GM12878 (cell line): Measurements from ENCODE around the gene USP47. TPM values are rescaled to one million over a fixed set of nuclear protein-coding genes. Genes with fewer than 3 reads are reported as not detected.

Source experiments
- ATAC-seq: fragments of 200-7000 bp; cut with Tn5 transposase; 3 replicates; pipeline ENCODE4 v1.9.1; 2020; ENCODE audit warnings: mild to moderate bottlenecking, moderate library complexity
- BruUV-seq: library from RNA; stranded (reverse); fragments of 400-500 nt; replicated peaks from 2 replicates; lab custom pipeline; 2021; lab: Mats Ljungman, UMichigan
- CTCF ChIA-PET: fragments of 300-600 bp; sonication (Branson Sonifier 250); formaldehyde crosslinking; extraction: SDS; loops from one replicate; lab custom pipeline; 2021; ENCODE audit warnings: inconsistent platforms; lab: Yijun Ruan, JAX
- POLR2A ChIA-PET: fragments of 350-600 bp; formaldehyde crosslinking; extraction: SDS; loops from one replicate; lab custom pipeline; 2021; ENCODE audit warnings: inconsistent platforms; lab: Charles Lee
- RAD21 ChIA-PET: fragments of 300-600 bp; sonication (Branson Sonifier 250); formaldehyde crosslinking; loops from one replicate; lab custom pipeline; 2023; ENCODE audit warnings: antibody characterized with exemption; ENCODE audit not compliant: unreplicated experiment; lab: Charles Lee
- SMC1A ChIA-PET: fragments of 300-600 bp; sonication (Branson Sonifier 250); formaldehyde crosslinking; loops from one replicate; lab custom pipeline; 2023; ENCODE audit not compliant: unreplicated experiment, uncharacterized antibody; lab: Charles Lee
- DNase-seq: peaks from one replicate; pipeline ENCODE4 v3.0.0-alpha.2; 2011; ENCODE audit warnings: low read depth, low spot score
- FAIRE-seq: peaks from 3 replicates; lab custom pipeline; 2011; peaks lifted over from hg19 to GRCh38; lab: Jason Lieb, UNC
- H2AFZ ChIP-seq: 2 replicates; pipeline ENCODE4 v1.6.0; 2011; ENCODE audit warnings: low read depth, low read length, control low read depth; ENCODE audit not compliant: control insufficient read depth
- H3K27ac ChIP-seq: 2 replicates; pipeline ENCODE4 v1.5.1; 2011; ENCODE audit warnings: control low read depth; ENCODE audit not compliant: control insufficient read depth, insufficient read depth
- H3K27me3 ChIP-seq, 2 experiments: replicated peaks in 1 of 2; 2 replicates each; pipeline versions ENCODE4 v1.6.0 to v1.6.1; 2011; ENCODE audit warnings: low read length in 1 of 2; ENCODE audit not compliant: control insufficient read depth in 2 of 2, insufficient read depth in 2 of 2
- H3K36me3 ChIP-seq, 2 experiments: 2 replicates each; pipeline ENCODE4 v1.5.1; 2011; ENCODE audit warnings: low read length in 1 of 2; ENCODE audit not compliant: control insufficient read depth in 2 of 2, insufficient read depth in 2 of 2
- H3K4me1 ChIP-seq: 2 replicates; pipeline ENCODE4 v1.6.1; 2011; ENCODE audit warnings: mild to moderate bottlenecking, low read length, moderate library complexity, mixed read lengths; ENCODE audit not compliant: control insufficient read depth, insufficient read depth
- H3K4me2 ChIP-seq: 2 replicates; pipeline ENCODE4 v1.6.0; 2011; ENCODE audit warnings: control low read depth; ENCODE audit not compliant: control insufficient read depth, insufficient read depth
- H3K4me3 ChIP-seq: fragments of 200-600 bp; sonication (generic); 2 replicates; pipeline ENCODE4 v1.5.1; 2016
- H3K79me2 ChIP-seq: 2 replicates; pipeline ENCODE4 v1.6.0; 2011; ENCODE audit warnings: low read length; ENCODE audit not compliant: control insufficient read depth, insufficient read depth
- H3K9ac ChIP-seq: 2 replicates; pipeline ENCODE4 v1.8.0; 2011; ENCODE audit warnings: low read length, control low read depth, mixed read lengths; ENCODE audit not compliant: control insufficient read depth, insufficient read depth
- H3K9me3 ChIP-seq: replicated peaks from 3 replicates; pipeline ENCODE4 v1.5.1; 2011; ENCODE audit warnings: mild to moderate bottlenecking, low read length; ENCODE audit not compliant: control insufficient read depth, insufficient read depth
- H4K20me1 ChIP-seq: 2 replicates; pipeline ENCODE4 v1.6.0; 2011; ENCODE audit not compliant: control insufficient read depth, insufficient read depth
- ATF7 ChIP-seq: fragments of 450-650 bp; IDR thresholded peaks from 2 replicates; pipeline ENCODE4 v1.6.1; 2016; ENCODE audit warnings: low read depth, mild to moderate bottlenecking
- HDGF ChIP-seq: fragments of 450-650 bp; IDR thresholded peaks from 2 replicates; pipeline ENCODE4 v1.6.1; 2016; ENCODE audit warnings: antibody characterized with exemption
- MTA2 ChIP-seq: fragments of 450-650 bp; IDR thresholded peaks from 2 replicates; pipeline ENCODE4 v1.6.1; 2016; ENCODE audit warnings: low read depth, mild to moderate bottlenecking, moderate library complexity
- SIN3A ChIP-seq: IDR thresholded peaks from 2 replicates; pipeline ENCODE4 v1.6.1; 2012; ENCODE audit warnings: low read depth, low read length, improper control_type of control experiment
- SMARCA5 ChIP-seq: fragments of 450-650 bp; IDR thresholded peaks from 2 replicates; pipeline ENCODE4 v1.6.1; 2017; ENCODE audit warnings: mild to moderate bottlenecking
- SUZ12 ChIP-seq: fragments of 200-600 bp; sonication (generic); IDR thresholded peaks from one replicate; pipeline ENCODE4 v1.6.1; 2018; ENCODE audit warnings: antibody characterized with exemption, mild to moderate bottlenecking; ENCODE audit not compliant: unreplicated experiment
- WGBS: methylation state at CpG from one replicate; pipeline ENCODE4 v1.1.6; 2016; ENCODE audit warnings: low lambda C conversion rate; ENCODE audit not compliant: insufficient replicate concordance, insufficient coverage; ENCODE audit errors: missing lambda C conversion rate; 5-methylcytosine and 5-hydroxymethylcytosine counted together
- in situ Hi-C: fragments of 300-500 bp; cut with MboI; formaldehyde crosslinking; loops from 9 replicates; pipeline ENCODE4 v1.14.3; 2018; ENCODE audit warnings: mixed read lengths
- intact Hi-C: fragments of 100-400 bp; cut with micrococcal nuclease; formaldehyde crosslinking; loops from one replicate; pipeline ENCODE4 v1.14.2; 2022; ENCODE audit not compliant: unreplicated experiment
- polyA plus RNA-seq, 11 experiments: library from polyadenylated mRNA; depleted of rRNA in 4 of 11; unstranded in 6 of 11; stranded (reverse) in 5 of 11; fragments of >200 nt; fragmentation: Nextera tagmentation in 4 of 11; fragmentation: Illumina TruSeq in 1 of 11; extraction: Ambion mirVana in 4 of 11; extraction: Trizol in 1 of 11; gene quantifications; 1 replicate in 1 of 11; 2 replicates in 10 of 11; pipeline versions ENCODE4 v1.2.1 to v1.2.3, GENCODE V29; 2011 to 2016; ENCODE audit warnings: inconsistent platforms in 2 of 11, missing spikeins in 2 of 11, low read depth in 1 of 11
- total RNA-seq, 4 experiments: library from RNA; depleted of rRNA in 3 of 4; stranded (reverse); fragments of >200 nt in 3 of 4; fragmentation: Illumina TruSeq in 1 of 4; extraction: Trizol in 1 of 4; gene quantifications; 2 replicates each; pipeline versions ENCODE4 v1.2.1 to v1.2.3, GENCODE V29; 2013 to 2021
- TF ChIP-seq, protein P1 (sequence below): fragments of 450-650 bp; IDR thresholded peaks from 2 replicates; pipeline ENCODE4 v1.6.1; 2017; ENCODE audit warnings: antibody characterized with exemption, mild to moderate bottlenecking, moderate library complexity
- TF ChIP-seq, protein P2 (sequence below): fragments of 450-650 bp; formaldehyde crosslinking; IDR thresholded peaks from 2 replicates; pipeline ENCODE4 v1.4.0; 2020; ENCODE audit warnings: mild to moderate bottlenecking, moderate library complexity
- TF ChIP-seq, protein P3 (sequence below): IDR thresholded peaks from 2 replicates; pipeline ENCODE4 v1.6.1; 2012; ENCODE audit warnings: low read depth, low read length, improper control_type of control experiment
- TF ChIP-seq, protein P4 (sequence below): IDR thresholded peaks from 2 replicates; pipeline ENCODE4 v1.6.1; 2012; ENCODE audit warnings: low read length, inconsistent platforms

Gene USP47
- total and polyA plus RNA-seq, 10 of the 15 experiments (the other 5 are each of a cell fraction or from before 2014, with no cell fraction given): 13.9 to 54.0 (median 31.6) TPM

DNA sequence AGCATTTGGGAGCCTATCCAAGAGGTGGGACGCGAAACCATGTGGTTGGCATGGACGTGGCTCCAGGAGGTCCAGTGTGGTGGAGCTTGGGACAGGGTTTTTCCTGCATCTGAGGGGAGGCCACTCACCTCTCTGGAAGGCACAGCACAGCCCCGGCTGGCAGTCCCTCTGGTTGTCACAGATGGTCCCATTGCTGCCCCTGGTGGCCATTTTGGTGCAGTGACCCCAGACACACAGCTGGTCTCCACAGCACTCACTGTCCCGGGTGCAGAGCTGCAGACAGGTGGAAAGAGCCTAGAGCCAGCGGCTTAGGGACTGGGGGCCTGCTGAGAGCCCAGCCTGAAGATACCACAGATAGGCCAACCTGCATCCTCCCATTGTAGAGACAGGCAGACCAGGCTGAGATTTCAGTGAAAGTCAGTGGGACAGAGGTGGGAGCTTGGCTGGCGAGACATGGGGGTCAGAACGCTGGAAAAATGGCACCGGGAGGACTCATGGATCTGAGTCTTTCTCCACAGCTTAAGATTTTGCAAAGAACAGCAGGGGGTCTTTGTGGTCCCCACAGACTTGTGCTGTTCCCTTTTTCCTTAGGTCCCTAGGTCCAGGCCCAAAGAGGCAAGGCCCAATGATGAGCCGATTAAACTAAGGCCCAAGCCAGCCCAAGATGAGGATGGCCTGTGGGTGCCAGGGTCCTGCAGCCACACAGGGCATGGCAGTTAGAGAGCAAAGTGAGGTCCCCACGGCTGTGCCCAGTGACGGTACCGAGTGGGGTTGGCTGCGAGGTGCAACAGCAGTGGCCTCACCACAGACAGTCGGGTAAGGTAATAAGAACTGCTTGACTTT is 125.3 kb downstream of the USP47 start (continued):
- TF ChIP-seq MTA2: no peak
- no peak for TF ChIP-seq SIN3A

DNA sequence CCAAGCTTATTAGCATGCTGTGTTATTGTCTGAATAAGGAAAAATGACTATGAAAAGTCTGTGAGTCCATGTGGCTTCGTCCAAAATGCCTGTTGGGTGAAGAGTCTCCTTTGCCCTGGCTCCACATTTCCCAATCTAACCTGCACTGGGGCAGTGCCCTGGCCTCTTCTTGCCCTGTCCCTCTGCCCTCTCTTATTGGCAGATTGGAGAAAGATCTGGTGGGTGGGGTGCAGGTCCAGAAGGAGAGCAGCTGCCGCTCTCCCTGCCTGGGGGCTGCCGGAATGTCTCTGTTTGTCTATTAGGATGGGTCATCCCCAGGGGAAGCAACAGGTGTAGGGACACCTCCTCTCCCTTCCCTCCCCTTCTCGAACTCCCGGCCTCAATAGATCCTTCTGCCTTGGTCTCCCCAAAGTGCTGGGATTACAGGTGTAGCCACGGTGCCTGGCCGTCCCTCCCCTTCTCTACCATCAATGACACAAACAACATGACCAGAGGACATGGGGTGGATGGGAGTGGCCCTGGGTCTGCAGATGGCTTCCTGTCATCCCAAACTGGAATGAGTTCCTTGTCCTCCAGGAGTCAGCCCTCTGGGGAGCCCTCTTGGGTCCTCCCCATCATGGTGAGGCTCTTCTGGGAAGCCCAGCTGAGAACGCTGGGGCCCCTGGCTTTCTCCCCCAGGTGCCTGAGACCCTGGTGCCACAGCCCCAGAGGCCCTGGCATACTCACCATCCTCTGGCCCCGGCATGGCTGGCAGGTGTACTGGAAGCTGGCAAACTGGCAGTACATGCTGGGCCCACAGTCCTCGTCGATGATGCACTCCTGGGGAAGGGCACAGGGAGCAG is 126.1 kb downstream of the USP47 start:
- Histone ChIP-seq H3K36me3 (no peaks in the 10 kb centered on the region), H3K9me3 (no peaks in the 10 kb centered on the region), H3K27me3 (no peaks in the 10 kb centered on the region; a peak in 3 of 4 replicates), H4K20me1 (no peaks in the 10 kb centered on the region), H3K9ac (no peak overlapping the region), H2AFZ (no peak overlapping the region), H3K4me1 (no peaks in the 10 kb centered on the region), H3K4me2 (no peak overlapping the region), H3K27ac (no peak overlapping the region), H3K79me2 (no peaks in the 10 kb centered on the region), H3K4me3 (no peak overlapping the region)
- ChIA-PET CTCF (interaction anchor here (1.2 to 2.1 kb wide), 5 partner anchors 10 to 314 kb away, joined by 5 to 12 read pairs (median 7); no protein-coding TSS in a partner anchor), SMC1A (no interaction called here), POLR2A (no interaction called here), RAD21 (no interaction called here)
- ATAC-seq (no peak), DNase-seq (no peak), FAIRE-seq (no peak)
- WGBS: 30% methylated on average over 11 of the region's 11 CpGs
- no TSS peak for BruUV-seq
- in situ Hi-C loops (no loop called here), intact Hi-C loops (loop anchor here (2.0 kb wide), 1 partner anchor 169 kb away; no protein-coding TSS in a partner anchor)
- TF ChIP-seq HDGF (no peak), ATF7 (no peak), SUZ12 (no peak), SMARCA5 (no peak)
- TF ChIP-seq, protein P1, sequence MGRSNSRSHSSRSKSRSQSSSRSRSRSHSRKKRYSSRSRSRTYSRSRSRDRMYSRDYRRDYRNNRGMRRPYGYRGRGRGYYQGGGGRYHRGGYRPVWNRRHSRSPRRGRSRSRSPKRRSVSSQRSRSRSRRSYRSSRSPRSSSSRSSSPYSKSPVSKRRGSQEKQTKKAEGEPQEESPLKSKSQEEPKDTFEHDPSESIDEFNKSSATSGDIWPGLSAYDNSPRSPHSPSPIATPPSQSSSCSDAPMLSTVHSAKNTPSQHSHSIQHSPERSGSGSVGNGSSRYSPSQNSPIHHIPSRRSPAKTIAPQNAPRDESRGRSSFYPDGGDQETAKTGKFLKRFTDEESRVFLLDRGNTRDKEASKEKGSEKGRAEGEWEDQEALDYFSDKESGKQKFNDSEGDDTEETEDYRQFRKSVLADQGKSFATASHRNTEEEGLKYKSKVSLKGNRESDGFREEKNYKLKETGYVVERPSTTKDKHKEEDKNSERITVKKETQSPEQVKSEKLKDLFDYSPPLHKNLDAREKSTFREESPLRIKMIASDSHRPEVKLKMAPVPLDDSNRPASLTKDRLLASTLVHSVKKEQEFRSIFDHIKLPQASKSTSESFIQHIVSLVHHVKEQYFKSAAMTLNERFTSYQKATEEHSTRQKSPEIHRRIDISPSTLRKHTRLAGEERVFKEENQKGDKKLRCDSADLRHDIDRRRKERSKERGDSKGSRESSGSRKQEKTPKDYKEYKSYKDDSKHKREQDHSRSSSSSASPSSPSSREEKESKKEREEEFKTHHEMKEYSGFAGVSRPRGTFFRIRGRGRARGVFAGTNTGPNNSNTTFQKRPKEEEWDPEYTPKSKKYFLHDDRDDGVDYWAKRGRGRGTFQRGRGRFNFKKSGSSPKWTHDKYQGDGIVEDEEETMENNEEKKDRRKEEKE: no peak
- TF ChIP-seq, protein P2, sequence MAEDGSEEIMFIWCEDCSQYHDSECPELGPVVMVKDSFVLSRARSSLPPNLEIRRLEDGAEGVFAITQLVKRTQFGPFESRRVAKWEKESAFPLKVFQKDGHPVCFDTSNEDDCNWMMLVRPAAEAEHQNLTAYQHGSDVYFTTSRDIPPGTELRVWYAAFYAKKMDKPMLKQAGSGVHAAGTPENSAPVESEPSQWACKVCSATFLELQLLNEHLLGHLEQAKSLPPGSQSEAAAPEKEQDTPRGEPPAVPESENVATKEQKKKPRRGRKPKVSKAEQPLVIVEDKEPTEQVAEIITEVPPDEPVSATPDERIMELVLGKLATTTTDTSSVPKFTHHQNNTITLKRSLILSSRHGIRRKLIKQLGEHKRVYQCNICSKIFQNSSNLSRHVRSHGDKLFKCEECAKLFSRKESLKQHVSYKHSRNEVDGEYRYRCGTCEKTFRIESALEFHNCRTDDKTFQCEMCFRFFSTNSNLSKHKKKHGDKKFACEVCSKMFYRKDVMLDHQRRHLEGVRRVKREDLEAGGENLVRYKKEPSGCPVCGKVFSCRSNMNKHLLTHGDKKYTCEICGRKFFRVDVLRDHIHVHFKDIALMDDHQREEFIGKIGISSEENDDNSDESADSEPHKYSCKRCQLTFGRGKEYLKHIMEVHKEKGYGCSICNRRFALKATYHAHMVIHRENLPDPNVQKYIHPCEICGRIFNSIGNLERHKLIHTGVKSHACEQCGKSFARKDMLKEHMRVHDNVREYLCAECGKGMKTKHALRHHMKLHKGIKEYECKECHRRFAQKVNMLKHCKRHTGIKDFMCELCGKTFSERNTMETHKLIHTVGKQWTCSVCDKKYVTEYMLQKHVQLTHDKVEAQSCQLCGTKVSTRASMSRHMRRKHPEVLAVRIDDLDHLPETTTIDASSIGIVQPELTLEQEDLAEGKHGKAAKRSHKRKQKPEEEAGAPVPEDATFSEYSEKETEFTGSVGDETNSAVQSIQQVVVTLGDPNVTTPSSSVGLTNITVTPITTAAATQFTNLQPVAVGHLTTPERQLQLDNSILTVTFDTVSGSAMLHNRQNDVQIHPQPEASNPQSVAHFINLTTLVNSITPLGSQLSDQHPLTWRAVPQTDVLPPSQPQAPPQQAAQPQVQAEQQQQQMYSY (CRISPR knock-in tag): no peak
- TF ChIP-seq, protein P3, sequence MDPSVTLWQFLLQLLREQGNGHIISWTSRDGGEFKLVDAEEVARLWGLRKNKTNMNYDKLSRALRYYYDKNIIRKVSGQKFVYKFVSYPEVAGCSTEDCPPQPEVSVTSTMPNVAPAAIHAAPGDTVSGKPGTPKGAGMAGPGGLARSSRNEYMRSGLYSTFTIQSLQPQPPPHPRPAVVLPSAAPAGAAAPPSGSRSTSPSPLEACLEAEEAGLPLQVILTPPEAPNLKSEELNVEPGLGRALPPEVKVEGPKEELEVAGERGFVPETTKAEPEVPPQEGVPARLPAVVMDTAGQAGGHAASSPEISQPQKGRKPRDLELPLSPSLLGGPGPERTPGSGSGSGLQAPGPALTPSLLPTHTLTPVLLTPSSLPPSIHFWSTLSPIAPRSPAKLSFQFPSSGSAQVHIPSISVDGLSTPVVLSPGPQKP: no peak
- TF ChIP-seq, protein P4, sequence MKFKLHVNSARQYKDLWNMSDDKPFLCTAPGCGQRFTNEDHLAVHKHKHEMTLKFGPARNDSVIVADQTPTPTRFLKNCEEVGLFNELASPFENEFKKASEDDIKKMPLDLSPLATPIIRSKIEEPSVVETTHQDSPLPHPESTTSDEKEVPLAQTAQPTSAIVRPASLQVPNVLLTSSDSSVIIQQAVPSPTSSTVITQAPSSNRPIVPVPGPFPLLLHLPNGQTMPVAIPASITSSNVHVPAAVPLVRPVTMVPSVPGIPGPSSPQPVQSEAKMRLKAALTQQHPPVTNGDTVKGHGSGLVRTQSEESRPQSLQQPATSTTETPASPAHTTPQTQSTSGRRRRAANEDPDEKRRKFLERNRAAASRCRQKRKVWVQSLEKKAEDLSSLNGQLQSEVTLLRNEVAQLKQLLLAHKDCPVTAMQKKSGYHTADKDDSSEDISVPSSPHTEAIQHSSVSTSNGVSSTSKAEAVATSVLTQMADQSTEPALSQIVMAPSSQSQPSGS: no peak
